Fibroblast of mammary gland (primary cell): ENCODE results near the gene PTGDS.

ENCODE experiments used
- DNase-seq: peaks from one replicate; pipeline ENCODE4 v3.0.0-alpha.2; 2010; ENCODE audit warnings: low read depth
- H3K4me3 ChIP-seq: 2 replicates; pipeline ENCODE4 v1.5.1; 2011; ENCODE audit warnings: low read depth, mild to moderate bottlenecking, low read length, moderate library complexity; ENCODE audit not compliant: control insufficient read depth
- TF ChIP-seq, protein P1 (sequence below): conservative IDR thresholded peaks from 2 replicates; pipeline ENCODE4 v1.5.1; 2011; ENCODE audit warnings: low read depth, low read length, inconsistent platforms; ENCODE audit not compliant: control insufficient read depth, insufficient read depth

Gene PTGDS

DNA sequence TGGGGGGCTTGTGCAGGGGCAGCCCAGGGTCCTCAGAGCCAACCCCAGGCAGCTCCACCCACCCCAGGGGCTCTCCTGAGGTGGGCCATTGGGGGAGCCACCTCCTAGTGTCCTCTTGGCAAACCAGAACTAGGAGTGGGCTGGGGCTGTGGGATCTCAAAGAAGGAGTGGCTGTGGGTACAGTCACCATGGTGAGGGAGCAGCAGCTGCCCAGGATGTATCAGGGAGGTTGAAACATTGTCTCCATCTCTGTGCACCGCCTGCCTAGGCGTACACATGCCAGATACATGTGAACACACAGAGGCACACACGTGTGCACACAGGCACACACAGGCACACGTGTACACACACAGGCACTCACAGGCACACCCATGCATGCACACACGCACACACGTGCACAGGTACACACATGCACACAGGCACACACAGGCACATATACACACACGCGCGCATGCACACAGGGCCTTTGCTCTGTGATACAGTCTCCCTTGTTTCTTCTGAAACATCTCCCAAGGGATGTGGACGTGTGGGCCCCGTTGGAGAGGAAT lies 14.5 kb upstream of the PTGDS start:
- H3K4me3 ChIP-seq: no peak overlapping the region
- DNase-seq: no peak
- TF ChIP-seq, protein P1, sequence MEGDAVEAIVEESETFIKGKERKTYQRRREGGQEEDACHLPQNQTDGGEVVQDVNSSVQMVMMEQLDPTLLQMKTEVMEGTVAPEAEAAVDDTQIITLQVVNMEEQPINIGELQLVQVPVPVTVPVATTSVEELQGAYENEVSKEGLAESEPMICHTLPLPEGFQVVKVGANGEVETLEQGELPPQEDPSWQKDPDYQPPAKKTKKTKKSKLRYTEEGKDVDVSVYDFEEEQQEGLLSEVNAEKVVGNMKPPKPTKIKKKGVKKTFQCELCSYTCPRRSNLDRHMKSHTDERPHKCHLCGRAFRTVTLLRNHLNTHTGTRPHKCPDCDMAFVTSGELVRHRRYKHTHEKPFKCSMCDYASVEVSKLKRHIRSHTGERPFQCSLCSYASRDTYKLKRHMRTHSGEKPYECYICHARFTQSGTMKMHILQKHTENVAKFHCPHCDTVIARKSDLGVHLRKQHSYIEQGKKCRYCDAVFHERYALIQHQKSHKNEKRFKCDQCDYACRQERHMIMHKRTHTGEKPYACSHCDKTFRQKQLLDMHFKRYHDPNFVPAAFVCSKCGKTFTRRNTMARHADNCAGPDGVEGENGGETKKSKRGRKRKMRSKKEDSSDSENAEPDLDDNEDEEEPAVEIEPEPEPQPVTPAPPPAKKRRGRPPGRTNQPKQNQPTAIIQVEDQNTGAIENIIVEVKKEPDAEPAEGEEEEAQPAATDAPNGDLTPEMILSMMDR: no peak

DNA sequence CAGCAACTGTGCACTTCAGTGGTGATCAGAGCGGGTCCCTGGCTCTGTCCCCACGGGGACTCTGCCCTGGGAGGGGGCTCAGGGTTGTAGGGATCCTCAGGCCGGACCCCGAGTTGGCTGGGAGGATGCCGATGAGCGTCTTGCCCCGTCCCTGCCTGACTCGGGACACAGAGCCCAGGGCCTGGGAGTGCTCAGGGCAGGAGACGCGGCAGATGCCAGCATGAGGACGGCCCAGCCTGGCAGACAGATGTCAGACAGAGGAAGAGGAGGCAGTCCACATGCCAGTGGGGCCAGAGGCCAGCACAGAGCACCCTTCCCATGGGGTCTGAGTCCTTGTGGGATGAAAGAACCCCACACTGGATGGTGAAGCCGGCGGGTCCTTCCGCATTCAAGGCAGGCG lies 14.0 kb upstream of the PTGDS start:
- TF ChIP-seq, protein P1: no peak
- H3K4me3 ChIP-seq: no peak overlapping the region
- no peak for DNase-seq

DNA sequence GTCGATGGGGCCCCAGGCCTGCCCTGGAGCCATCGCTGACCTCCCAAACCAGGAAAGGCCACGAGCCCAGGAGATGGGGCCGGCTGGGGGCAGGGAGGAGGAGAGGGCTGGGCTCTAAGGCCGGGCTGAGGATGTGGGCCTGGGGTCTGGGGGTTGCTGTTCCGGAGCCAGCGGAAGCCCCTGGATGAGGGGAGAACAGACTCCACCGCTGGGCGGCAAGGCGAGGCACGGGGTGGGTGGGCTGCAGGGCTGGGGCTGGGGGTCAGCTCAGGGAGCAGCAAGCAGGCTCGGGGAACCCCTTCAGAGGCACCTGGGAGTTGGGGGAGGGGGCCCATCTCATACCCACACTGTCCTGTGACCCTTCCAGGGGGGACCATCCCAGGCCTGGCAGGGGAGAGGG lies 13.6 kb upstream of the PTGDS start:
- no peak for DNase-seq
- TF ChIP-seq, protein P1: no peak
- no peak overlapping the region for H3K4me3 ChIP-seq

DNA sequence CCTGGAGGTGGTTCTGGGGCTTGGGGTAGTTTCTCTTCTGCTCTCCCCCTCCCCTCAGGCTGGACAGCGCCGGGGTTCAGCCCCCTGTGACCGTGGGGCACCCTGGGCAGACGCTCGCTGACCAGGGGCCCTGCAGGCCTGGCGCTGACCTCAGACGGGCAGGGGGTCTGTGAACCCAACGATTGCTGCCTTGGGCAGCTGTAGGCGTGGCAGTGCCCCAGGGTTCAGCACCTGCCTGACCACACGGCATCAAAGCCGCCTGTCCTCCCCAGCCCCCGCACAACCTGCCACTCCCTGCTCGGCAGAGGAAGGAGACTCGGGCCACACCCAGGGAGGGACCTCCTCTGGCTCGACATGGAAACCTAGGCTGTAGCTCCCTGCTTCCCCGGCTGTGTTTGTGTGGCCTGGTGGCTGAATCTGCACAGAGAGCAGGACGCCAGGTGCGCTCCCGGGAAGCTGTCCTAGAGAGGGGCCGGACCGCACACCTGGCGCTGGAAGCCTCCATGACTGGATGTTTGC lies 13.1 kb upstream of the PTGDS start:
- no peak for DNase-seq
- no peak overlapping the region for H3K4me3 ChIP-seq
- TF ChIP-seq, protein P1: no peak

DNA sequence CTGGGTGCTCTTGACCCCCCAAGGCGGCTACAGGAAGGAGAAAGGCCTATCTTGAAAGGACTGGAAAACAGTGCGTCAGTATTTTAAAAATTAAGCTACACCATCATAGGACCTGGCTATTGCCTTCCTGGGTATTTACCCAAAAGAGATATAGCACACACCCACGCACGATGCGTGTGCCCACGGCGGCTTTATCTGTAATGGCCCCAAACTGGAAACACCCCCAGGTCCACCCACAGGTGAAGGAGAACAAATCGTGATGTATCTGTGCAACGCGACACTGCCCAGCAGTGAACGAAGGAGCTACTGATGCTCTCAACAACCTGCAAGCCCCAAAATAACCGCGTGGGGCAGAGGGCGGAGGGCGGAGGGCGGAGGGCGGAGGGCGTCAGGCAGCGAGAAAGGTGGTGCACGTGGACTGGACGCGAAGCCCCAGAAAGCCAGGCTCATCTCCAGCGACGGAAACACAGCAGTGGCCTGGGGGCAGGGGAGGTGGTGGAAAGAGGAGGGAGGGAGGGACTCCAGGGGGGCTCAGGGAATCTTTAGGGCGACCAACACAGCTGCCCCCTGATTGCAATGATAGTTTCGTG lies 12.4 kb upstream of the PTGDS start:
- TF ChIP-seq, protein P1: no peak
- no peak for DNase-seq
- no peak overlapping the region for H3K4me3 ChIP-seq

DNA sequence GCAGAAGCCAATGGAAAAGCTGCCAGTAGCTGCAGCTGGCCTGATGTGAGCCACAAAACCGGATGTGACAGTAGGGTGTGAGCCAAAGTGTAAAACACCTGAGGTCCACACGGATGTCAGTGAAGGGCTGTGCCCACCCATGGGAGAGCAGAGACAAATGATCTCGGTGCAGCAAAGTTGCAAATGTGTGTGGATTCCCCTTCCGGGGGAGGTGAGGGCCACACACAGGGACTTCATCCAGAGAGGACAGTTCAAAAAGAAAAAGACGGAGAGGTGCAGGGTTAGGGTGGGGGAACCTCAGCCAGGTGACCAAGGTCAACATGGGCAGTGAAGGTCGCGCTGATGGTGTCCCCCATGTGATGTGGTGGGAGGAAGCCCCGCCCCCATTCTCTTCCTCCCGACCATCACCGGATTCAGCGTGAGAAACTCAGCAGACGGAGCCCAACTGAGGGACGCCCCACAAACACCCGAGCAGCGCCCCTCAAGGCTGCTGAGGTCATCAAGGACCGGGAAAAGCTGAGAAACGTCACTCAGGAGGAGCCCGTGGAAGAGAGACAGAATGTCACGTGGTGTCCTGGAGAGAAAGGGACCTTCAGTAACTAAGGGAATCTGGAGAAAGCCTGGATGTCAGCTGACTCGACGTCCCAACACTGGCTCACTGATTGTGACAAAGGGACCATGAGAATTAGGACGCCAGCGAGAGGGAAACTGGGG lies 11.4 kb upstream of the PTGDS start:
- TF ChIP-seq, protein P1: no peak
- no peak for DNase-seq
- no peak overlapping the region for H3K4me3 ChIP-seq
